H1 (cell line): ENCODE data around the gene TOP1. TPM values are rescaled to one million over a fixed set of nuclear protein-coding genes. Genes with fewer than 3 reads are reported as not detected.

Experiments used
- CTCF ChIA-PET: fragments of 300-600 bp; sonication (Branson Sonifier 250); formaldehyde crosslinking; loops from one replicate; lab custom pipeline; 2021; ENCODE audit not compliant: partially characterized antibody; lab: Charles Lee
- POLR2A ChIA-PET: fragments of 300-600 bp; sonication (Branson Sonifier 250); formaldehyde crosslinking; loops from one replicate; lab custom pipeline; 2021; ENCODE audit warnings: inconsistent platforms; ENCODE audit not compliant: partially characterized antibody; lab: Charles Lee
- DNase-seq, 2 experiments: peaks; one replicate each; pipeline versions ENCODE4 v3.0.0 to v3.0.0-alpha.2; 2010 to 2022; ENCODE audit warnings: low spot score in 2 of 2, low read depth in 1 of 2, mixed read lengths in 1 of 2
- FAIRE-seq: peaks from 2 replicates; lab custom pipeline; 2011; peaks lifted over from hg19 to GRCh38; lab: Jason Lieb, UNC
- H2AFZ ChIP-seq: 2 replicates; pipeline ENCODE4 v1.8.1; 2012; ENCODE audit warnings: low read length, inconsistent platforms
- H2AK5ac ChIP-seq: 2 replicates; pipeline ENCODE4 v1.6.1; 2013; ENCODE audit warnings: low read depth, low read length
- H2BK120ac ChIP-seq: replicated peaks from 2 replicates; pipeline ENCODE3; 2013; ENCODE audit warnings: low read depth, low read length, inconsistent platforms
- H2BK12ac ChIP-seq: 2 replicates; pipeline ENCODE4 v1.6.1; 2013; ENCODE audit warnings: low read depth, low read length
- H2BK15ac ChIP-seq: 2 replicates; pipeline ENCODE4 v1.6.1; 2013; ENCODE audit warnings: low read length
- H2BK20ac ChIP-seq: 2 replicates; pipeline ENCODE4 v1.6.1; 2013; ENCODE audit warnings: low read length
- H2BK5ac ChIP-seq: 2 replicates; pipeline ENCODE4 v1.6.1; 2013; ENCODE audit warnings: low read depth, low read length
- H3K14ac ChIP-seq: 2 replicates; pipeline ENCODE4 v1.6.1; 2013; ENCODE audit warnings: inconsistent platforms; ENCODE audit not compliant: insufficient read length
- H3K18ac ChIP-seq: 2 replicates; pipeline ENCODE4 v1.6.1; 2013; ENCODE audit warnings: low read length; ENCODE audit errors: extremely low read depth
- H3K23ac ChIP-seq: 2 replicates; pipeline ENCODE4 v1.6.1; 2013; ENCODE audit warnings: inconsistent platforms; ENCODE audit not compliant: insufficient read length
- H3K23me2 ChIP-seq: 2 replicates; pipeline ENCODE4 v1.6.1; 2013; ENCODE audit warnings: low read depth, low read length
- H3K27ac ChIP-seq: 2 replicates; pipeline ENCODE4 v1.6.1; 2011; ENCODE audit warnings: low read depth, low read length, inconsistent platforms
- H3K27me3 ChIP-seq, 4 experiments: replicated peaks in 1 of 4; 1 replicate in 1 of 4; 2 replicates in 3 of 4; pipeline versions ENCODE4 v1.6.1 to v1.8.1; 2011 to 2013; ENCODE audit warnings: low read length in 3 of 4, mild to moderate bottlenecking in 3 of 4, inconsistent platforms in 2 of 4, mixed read lengths in 2 of 4, moderate library complexity in 1 of 4; ENCODE audit not compliant: control insufficient read depth in 3 of 4, insufficient read depth in 3 of 4; ENCODE audit errors: extremely low read depth in 1 of 4
- H3K36me3 ChIP-seq, 4 experiments: 2 replicates each; pipeline versions ENCODE4 v1.6.1 to v1.8.1; 2011 to 2013; ENCODE audit warnings: mild to moderate bottlenecking in 4 of 4, low read length in 3 of 4, moderate library complexity in 2 of 4, control low read depth in 1 of 4, inconsistent platforms in 1 of 4; ENCODE audit not compliant: insufficient read depth in 4 of 4, control insufficient read depth in 2 of 4
- H3K4ac ChIP-seq: replicated peaks from 2 replicates; pipeline ENCODE3; 2013; ENCODE audit warnings: low read length, low read depth, mixed read lengths, inconsistent platforms; ENCODE audit not compliant: insufficient read length
- H3K4me1 ChIP-seq, 4 experiments: replicated peaks in 1 of 4; 1 replicate in 1 of 4; 2 replicates in 3 of 4; pipeline versions ENCODE4 v1.6.1 to v1.8.1; 2011 to 2013; ENCODE audit warnings: low read length in 3 of 4, inconsistent platforms in 2 of 4, mixed read lengths in 1 of 4; ENCODE audit not compliant: insufficient read depth in 4 of 4, control insufficient read depth in 3 of 4
- H3K4me2 ChIP-seq, 2 experiments: 2 replicates each; pipeline versions ENCODE4 v1.6.1 to v1.8.1; 2011 to 2013; ENCODE audit warnings: low read depth in 2 of 2, low read length in 2 of 2, control low read depth in 1 of 2, inconsistent platforms in 1 of 2, mild to moderate bottlenecking in 1 of 2; ENCODE audit not compliant: insufficient read depth in 1 of 2
- H3K4me3 ChIP-seq, 4 experiments: fragments of 200-600, 300-600 bp in 1 of 4; sonication (generic), shearing (Covaris generic), sonication (Bioruptor Twin) in 1 of 4; 2 replicates each; pipeline versions ENCODE4 v1.5.1 to v1.8.1; 2011 to 2016; ENCODE audit warnings: low read length in 4 of 4, low read depth in 3 of 4, control low read depth in 2 of 4, inconsistent platforms in 2 of 4, mild to moderate bottlenecking in 2 of 4, mixed read lengths in 1 of 4, moderate library complexity in 1 of 4; ENCODE audit not compliant: insufficient read depth in 2 of 4; ENCODE audit errors: extremely low read depth in 1 of 4
- H3K56ac ChIP-seq: replicated peaks from 2 replicates; pipeline ENCODE3; 2013; ENCODE audit warnings: low read depth, mild to moderate bottlenecking, mixed read lengths, low read length, inconsistent platforms; ENCODE audit not compliant: insufficient read length
- H3K79me1 ChIP-seq: 2 replicates; pipeline ENCODE4 v1.6.1; 2013; ENCODE audit warnings: low read depth, low read length, control low read depth
- H3K79me2 ChIP-seq, 2 experiments: 2 replicates each; pipeline versions ENCODE4 v1.6.1 to v1.8.1; 2012 to 2013; ENCODE audit warnings: low read length in 2 of 2, mild to moderate bottlenecking in 2 of 2, inconsistent platforms in 1 of 2; ENCODE audit not compliant: insufficient read depth in 2 of 2, control insufficient read depth in 1 of 2
- H3K9ac ChIP-seq, 4 experiments: replicated peaks in 1 of 4; 1 replicate in 1 of 4; 2 replicates in 3 of 4; pipeline versions ENCODE4 v1.6.1 to v1.8.1; 2011 to 2013; ENCODE audit warnings: low read depth in 3 of 4, low read length in 3 of 4, control low read depth in 2 of 4, mild to moderate bottlenecking in 2 of 4, moderate library complexity in 2 of 4, inconsistent platforms in 1 of 4; ENCODE audit errors: extremely low read depth in 1 of 4
- H3K9me3 ChIP-seq, 2 experiments: 2 replicates each; pipeline versions ENCODE4 v1.6.1 to v1.8.1; 2012 to 2013; ENCODE audit warnings: mild to moderate bottlenecking in 2 of 2, moderate library complexity in 2 of 2, control low read depth in 1 of 2, inconsistent platforms in 1 of 2, low read depth in 1 of 2, low read length in 1 of 2, mixed read lengths in 1 of 2; ENCODE audit not compliant: insufficient read depth in 2 of 2
- H4K20me1 ChIP-seq, 2 experiments: replicated peaks in 1 of 2; 2 replicates each; pipeline versions ENCODE3 to v1.8.1; 2011 to 2013; ENCODE audit warnings: inconsistent platforms in 2 of 2, low read length in 2 of 2, mild to moderate bottlenecking in 1 of 2; ENCODE audit not compliant: insufficient read depth in 2 of 2, control insufficient read depth in 1 of 2
- H4K5ac ChIP-seq: 2 replicates; pipeline ENCODE4 v1.6.1; 2013; ENCODE audit warnings: low read length, low read depth, mixed read lengths, inconsistent platforms; ENCODE audit not compliant: insufficient read length
- H4K8ac ChIP-seq: 2 replicates; pipeline ENCODE4 v1.8.0; 2013; ENCODE audit warnings: mild to moderate bottlenecking, moderate library complexity, low read length, inconsistent platforms; ENCODE audit not compliant: insufficient read depth; ENCODE audit errors: extremely low read depth
- H4K91ac ChIP-seq: replicated peaks from 2 replicates; pipeline ENCODE3; 2013; ENCODE audit warnings: low read length, mixed read lengths, inconsistent platforms; ENCODE audit not compliant: insufficient read length
- ASH2L ChIP-seq: fragments of 200-600, 300-600 bp; sonication (generic); IDR thresholded peaks from one replicate; pipeline ENCODE4 v1.7.1; 2017; ENCODE audit warnings: low read length
- CHD1 ChIP-seq: IDR thresholded peaks from 2 replicates; pipeline ENCODE4 v1.6.1; 2012; ENCODE audit warnings: low read depth, low read length, improper control_type of control experiment
- PHF8 ChIP-seq: fragments of 200-600 bp; sonication (generic); conservative IDR thresholded peaks from 2 replicates; pipeline ENCODE4 v1.7.1; 2012; ENCODE audit warnings: low read depth, mild to moderate bottlenecking, inconsistent platforms, low read length, moderate library complexity
- SAP30 ChIP-seq: fragments of 300-600 bp; sonication (generic); IDR thresholded peaks from 2 replicates; pipeline ENCODE4 v1.7.1; 2012; ENCODE audit warnings: low read length, moderate library complexity, mild to moderate bottlenecking, inconsistent platforms; ENCODE audit not compliant: insufficient read depth, insufficient replicate concordance
- SP1 ChIP-seq: IDR thresholded peaks from 2 replicates; pipeline ENCODE4 v1.6.1; 2011; ENCODE audit warnings: low read depth, low read length
- SRF ChIP-seq: IDR thresholded peaks from 2 replicates; pipeline ENCODE4 v1.6.1; 2011; ENCODE audit warnings: mild to moderate bottlenecking, low read depth, low read length, moderate library complexity
- WGBS, 2 experiments: shearing (Covaris generic) in 1 of 2; methylation state at CpG; one replicate each; pipeline versions ENCODE4 v1.1.6 to v1.1.7; 2013 to 2015; ENCODE audit warnings: low lambda C conversion rate in 2 of 2, mixed read lengths in 2 of 2, inconsistent platforms in 1 of 2, low coverage in 1 of 2, missing lambda C conversion rate in 1 of 2; ENCODE audit not compliant: insufficient replicate concordance in 2 of 2, insufficient coverage in 1 of 2, insufficient read length in 1 of 2; ENCODE audit errors: extremely low coverage in 1 of 2, missing lambda C conversion rate in 1 of 2; 5-methylcytosine and 5-hydroxymethylcytosine counted together
- polyA plus RNA-seq, 7 experiments: library from polyadenylated mRNA; depleted of rRNA in 3 of 7; stranded (reverse) in 5 of 7; unstranded in 2 of 7; fragments of >200 nt in 5 of 7; fragments of 200-250 nt in 2 of 7; gene quantifications; 1 replicate in 5 of 7; 2 replicates in 1 of 7; 4 replicates in 1 of 7; pipeline versions ENCODE4 v1.2.1 to v1.2.3, GENCODE V29; 2011 to 2013; ENCODE audit warnings: missing spikeins in 2 of 7, mixed read lengths in 2 of 7
- total RNA-seq: library from RNA; stranded (reverse); fragmentation: NEBNext Ultra II Directional; extraction: Animal tissue kit (Norgen Biotek cat#: 25700); gene quantifications from 2 replicates; pipeline ENCODE4 v1.2.1, GENCODE V29; 2021
- TF ChIP-seq, protein P1 (sequence below), 3 experiments: IDR thresholded peaks; 1 replicate in 2 of 3; 2 replicates in 1 of 3; pipeline versions ENCODE4 v1.5.1 to v1.6.1; 2011; ENCODE audit warnings: low read length in 3 of 3, mild to moderate bottlenecking in 3 of 3, inconsistent platforms in 2 of 3, low read depth in 1 of 3, moderate library complexity in 1 of 3; ENCODE audit not compliant: insufficient read depth in 1 of 3; ENCODE audit errors: control extremely low read depth in 1 of 3

Gene TOP1
- total and polyA plus RNA-seq, 2 of the 8 experiments (the other 6 are each of a cell fraction or from before 2014, with no cell fraction given), result 7.4 to 108 TPM

DNA sequence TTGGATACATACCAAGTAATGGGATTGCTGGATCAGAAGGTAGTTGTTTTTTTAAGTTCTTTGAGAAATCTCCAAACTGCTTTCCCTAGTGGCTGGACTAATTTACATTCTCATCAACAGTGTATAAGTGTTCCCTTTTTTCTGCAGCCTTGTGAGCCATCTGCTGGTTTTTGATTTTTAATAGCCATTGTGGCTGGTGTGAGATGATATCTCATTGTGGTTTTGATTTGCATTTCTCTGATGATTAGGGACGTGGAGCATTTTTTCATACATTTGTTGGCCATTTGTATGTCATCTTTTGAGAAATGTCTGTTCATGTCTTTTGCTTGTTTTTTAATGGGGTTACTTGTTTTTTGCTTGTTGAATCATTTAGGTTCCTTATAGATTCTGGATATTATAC is 34.8 kb downstream of the TOP1 start:
- no peak overlapping the region for H2BK5ac ChIP-seq
- H2BK20ac ChIP-seq, result no peak overlapping the region
- H3K4ac ChIP-seq, result no peak overlapping the region
- H3K23me2 ChIP-seq, result no peaks in the 10 kb centered on the region
- 93% methylated on average over 1 of the region's 1 CpG; no CpG with 5 or more reads in 1 of the 2 experiments for WGBS, 2 experiments
- ChIA-PET POLR2A (no interaction called here), CTCF (interaction anchor here (0.9 to 1.0 kb wide), 2 partner anchors 73 to 95 kb away, joined by 3 to 4 read pairs; no protein-coding TSS in a partner anchor)
- H3K4me3 ChIP-seq, result no peak overlapping the region
- peaks cover 3 to 11% of the 10 kb centered on the region in 2 experiments for H4K20me1 ChIP-seq
- H3K27ac ChIP-seq, result no peak overlapping the region
- no peak overlapping the region for H3K14ac ChIP-seq
- H3K36me3 ChIP-seq, result peaks cover 0 to 30% (median 11%) of the 10 kb centered on the region in 4 experiments; a peak in 5 of 8 replicates
- no peak overlapping the region for H2BK15ac ChIP-seq
- H3K4me1 ChIP-seq, result no peaks in the 10 kb centered on the region
- H3K18ac ChIP-seq, result no peak overlapping the region
- H2BK12ac ChIP-seq, result no peak overlapping the region
- no peak overlapping the region for H2AK5ac ChIP-seq
- H3K9me3 ChIP-seq, result no peaks in the 10 kb centered on the region
- no peak for FAIRE-seq
- no peak overlapping the region for H3K23ac ChIP-seq
- H3K9ac ChIP-seq, result no peak overlapping the region
- H3K4me2 ChIP-seq, result no peak overlapping the region
- H4K91ac ChIP-seq, result no peak overlapping the region
- H3K79me1 ChIP-seq, result no peaks in the 10 kb centered on the region; the same call in 1 of the 2 replicates
- H3K27me3 ChIP-seq, result no peaks in the 10 kb centered on the region
- no peak overlapping the region for H3K56ac ChIP-seq
- peaks cover 0 to 77% of the 10 kb centered on the region in 2 experiments; a peak in 3 of 4 replicates for H3K79me2 ChIP-seq
- no peak overlapping the region for H2BK120ac ChIP-seq
- no peak overlapping the region for H4K8ac ChIP-seq
- no peak overlapping the region for H4K5ac ChIP-seq
- H2AFZ ChIP-seq, result no peak overlapping the region
- DNase-seq, result no peak
- TF ChIP-seq, protein P1, sequence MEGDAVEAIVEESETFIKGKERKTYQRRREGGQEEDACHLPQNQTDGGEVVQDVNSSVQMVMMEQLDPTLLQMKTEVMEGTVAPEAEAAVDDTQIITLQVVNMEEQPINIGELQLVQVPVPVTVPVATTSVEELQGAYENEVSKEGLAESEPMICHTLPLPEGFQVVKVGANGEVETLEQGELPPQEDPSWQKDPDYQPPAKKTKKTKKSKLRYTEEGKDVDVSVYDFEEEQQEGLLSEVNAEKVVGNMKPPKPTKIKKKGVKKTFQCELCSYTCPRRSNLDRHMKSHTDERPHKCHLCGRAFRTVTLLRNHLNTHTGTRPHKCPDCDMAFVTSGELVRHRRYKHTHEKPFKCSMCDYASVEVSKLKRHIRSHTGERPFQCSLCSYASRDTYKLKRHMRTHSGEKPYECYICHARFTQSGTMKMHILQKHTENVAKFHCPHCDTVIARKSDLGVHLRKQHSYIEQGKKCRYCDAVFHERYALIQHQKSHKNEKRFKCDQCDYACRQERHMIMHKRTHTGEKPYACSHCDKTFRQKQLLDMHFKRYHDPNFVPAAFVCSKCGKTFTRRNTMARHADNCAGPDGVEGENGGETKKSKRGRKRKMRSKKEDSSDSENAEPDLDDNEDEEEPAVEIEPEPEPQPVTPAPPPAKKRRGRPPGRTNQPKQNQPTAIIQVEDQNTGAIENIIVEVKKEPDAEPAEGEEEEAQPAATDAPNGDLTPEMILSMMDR (IDR thresholded peaks at IDR 0.05; ENCODE audit: control extremely low read depth in 1 of 3, insufficient read depth in 1 of 3, low read depth in 1 of 3, low read length in 3 of 3), result no peak
- TF ChIP-seq CHD1 (no peak), SAP30 (no peak), SRF (no peak), ASH2L (no peak), PHF8 (no peak), SP1 (no peak)
